Measurements from ENCODE around the gene CCDC184. TPM values are rescaled to one million over a fixed set of nuclear protein-coding genes. Genes with fewer than 3 reads are reported as not detected.
A peak's percentile ranks its signal among the peaks of the same experiment; 100 is the strongest.

Gene CCDC184
- polyA plus RNA-seq, 1 donor from 2014 or later, result 35.3 TPM

DNA sequence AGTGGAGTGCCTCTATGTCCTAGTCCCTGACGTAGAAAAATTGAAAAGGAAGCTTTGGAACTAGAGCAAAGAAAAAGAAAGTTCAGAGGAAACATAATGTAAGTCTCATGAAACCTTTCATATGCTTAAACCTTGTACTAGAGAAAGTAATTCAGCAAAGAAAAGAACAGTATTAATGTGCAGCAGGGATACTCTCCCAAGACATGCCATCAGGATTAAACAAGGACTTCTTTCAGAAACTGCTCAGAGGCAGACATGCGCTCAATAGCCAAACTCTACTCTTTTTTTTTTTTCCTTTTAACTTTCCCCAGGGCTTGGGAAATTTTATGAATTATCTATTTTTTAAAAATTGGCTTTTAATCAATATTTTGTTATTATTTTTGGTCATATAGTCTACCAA is 19.0 kb upstream of the CCDC184 start:
- H3K27ac ChIP-seq (ENCODE audit: low read length), result no peak overlapping the region
- no peaks in the 10 kb centered on the region for H3K9me2 ChIP-seq (ENCODE audit: insufficient read depth, low read length)
- H3K9me3 ChIP-seq (ENCODE audit: low read length), result no peaks in the 10 kb centered on the region
- H3K36me3 ChIP-seq (ENCODE audit: insufficient read depth, low read length), result no peaks in the 10 kb centered on the region
- H3F3A ChIP-seq (ENCODE audit: insufficient read depth, low read length, poor library complexity, severe bottlenecking), result no peaks in the 10 kb centered on the region
- no peak overlapping the region for H3K9ac ChIP-seq (ENCODE audit: low read length)
- TF ChIP-seq EZH2 (IDR thresholded peaks at IDR 0.05; ENCODE audit: borderline replicate concordance, insufficient read depth, low read length, poor library complexity, severe bottlenecking) (no peak), EP300 (conservative IDR thresholded peaks at IDR 0.05; ENCODE audit: poor library complexity, severe bottlenecking) (no peak), RAD21 (conservative IDR thresholded peaks at IDR 0.05) (no peak), POLR2AphosphoS5 (IDR thresholded peaks at IDR 0.05) (no peak), TAF1 (IDR thresholded peaks at IDR 0.05; ENCODE audit: low read depth) (no peak), MXI1 (conservative IDR thresholded peaks at IDR 0.05; ENCODE audit: poor library complexity, severe bottlenecking) (no peak), SMC3 (conservative IDR thresholded peaks at IDR 0.05; ENCODE audit: poor library complexity) (no peak)
- TF ChIP-seq, protein P1, sequence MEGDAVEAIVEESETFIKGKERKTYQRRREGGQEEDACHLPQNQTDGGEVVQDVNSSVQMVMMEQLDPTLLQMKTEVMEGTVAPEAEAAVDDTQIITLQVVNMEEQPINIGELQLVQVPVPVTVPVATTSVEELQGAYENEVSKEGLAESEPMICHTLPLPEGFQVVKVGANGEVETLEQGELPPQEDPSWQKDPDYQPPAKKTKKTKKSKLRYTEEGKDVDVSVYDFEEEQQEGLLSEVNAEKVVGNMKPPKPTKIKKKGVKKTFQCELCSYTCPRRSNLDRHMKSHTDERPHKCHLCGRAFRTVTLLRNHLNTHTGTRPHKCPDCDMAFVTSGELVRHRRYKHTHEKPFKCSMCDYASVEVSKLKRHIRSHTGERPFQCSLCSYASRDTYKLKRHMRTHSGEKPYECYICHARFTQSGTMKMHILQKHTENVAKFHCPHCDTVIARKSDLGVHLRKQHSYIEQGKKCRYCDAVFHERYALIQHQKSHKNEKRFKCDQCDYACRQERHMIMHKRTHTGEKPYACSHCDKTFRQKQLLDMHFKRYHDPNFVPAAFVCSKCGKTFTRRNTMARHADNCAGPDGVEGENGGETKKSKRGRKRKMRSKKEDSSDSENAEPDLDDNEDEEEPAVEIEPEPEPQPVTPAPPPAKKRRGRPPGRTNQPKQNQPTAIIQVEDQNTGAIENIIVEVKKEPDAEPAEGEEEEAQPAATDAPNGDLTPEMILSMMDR (IDR thresholded peaks at IDR 0.05; ENCODE audit: poor library complexity, severe bottlenecking), result no peak
- TF ChIP-seq, protein P2, sequence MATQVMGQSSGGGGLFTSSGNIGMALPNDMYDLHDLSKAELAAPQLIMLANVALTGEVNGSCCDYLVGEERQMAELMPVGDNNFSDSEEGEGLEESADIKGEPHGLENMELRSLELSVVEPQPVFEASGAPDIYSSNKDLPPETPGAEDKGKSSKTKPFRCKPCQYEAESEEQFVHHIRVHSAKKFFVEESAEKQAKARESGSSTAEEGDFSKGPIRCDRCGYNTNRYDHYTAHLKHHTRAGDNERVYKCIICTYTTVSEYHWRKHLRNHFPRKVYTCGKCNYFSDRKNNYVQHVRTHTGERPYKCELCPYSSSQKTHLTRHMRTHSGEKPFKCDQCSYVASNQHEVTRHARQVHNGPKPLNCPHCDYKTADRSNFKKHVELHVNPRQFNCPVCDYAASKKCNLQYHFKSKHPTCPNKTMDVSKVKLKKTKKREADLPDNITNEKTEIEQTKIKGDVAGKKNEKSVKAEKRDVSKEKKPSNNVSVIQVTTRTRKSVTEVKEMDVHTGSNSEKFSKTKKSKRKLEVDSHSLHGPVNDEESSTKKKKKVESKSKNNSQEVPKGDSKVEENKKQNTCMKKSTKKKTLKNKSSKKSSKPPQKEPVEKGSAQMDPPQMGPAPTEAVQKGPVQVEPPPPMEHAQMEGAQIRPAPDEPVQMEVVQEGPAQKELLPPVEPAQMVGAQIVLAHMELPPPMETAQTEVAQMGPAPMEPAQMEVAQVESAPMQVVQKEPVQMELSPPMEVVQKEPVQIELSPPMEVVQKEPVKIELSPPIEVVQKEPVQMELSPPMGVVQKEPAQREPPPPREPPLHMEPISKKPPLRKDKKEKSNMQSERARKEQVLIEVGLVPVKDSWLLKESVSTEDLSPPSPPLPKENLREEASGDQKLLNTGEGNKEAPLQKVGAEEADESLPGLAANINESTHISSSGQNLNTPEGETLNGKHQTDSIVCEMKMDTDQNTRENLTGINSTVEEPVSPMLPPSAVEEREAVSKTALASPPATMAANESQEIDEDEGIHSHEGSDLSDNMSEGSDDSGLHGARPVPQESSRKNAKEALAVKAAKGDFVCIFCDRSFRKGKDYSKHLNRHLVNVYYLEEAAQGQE (IDR thresholded peaks at IDR 0.05; ENCODE audit: borderline replicate concordance), result no peak
- no peak overlapping the region for H2AFZ ChIP-seq (ENCODE audit: low read depth, low read length)
- H3K27me3 ChIP-seq (ENCODE audit: insufficient read depth, low read depth, low read length), result no peaks in the 10 kb centered on the region
- no peaks in the 10 kb centered on the region for H3K79me2 ChIP-seq (replicated peaks; ENCODE audit: insufficient read depth, low read length)
- H3K4me3 ChIP-seq (ENCODE audit: low read length), result no peak overlapping the region
- H3K4me2 ChIP-seq (ENCODE audit: low read length), result no peak overlapping the region
- H4K20me1 ChIP-seq (ENCODE audit: insufficient read depth), result no peaks in the 10 kb centered on the region

DNA sequence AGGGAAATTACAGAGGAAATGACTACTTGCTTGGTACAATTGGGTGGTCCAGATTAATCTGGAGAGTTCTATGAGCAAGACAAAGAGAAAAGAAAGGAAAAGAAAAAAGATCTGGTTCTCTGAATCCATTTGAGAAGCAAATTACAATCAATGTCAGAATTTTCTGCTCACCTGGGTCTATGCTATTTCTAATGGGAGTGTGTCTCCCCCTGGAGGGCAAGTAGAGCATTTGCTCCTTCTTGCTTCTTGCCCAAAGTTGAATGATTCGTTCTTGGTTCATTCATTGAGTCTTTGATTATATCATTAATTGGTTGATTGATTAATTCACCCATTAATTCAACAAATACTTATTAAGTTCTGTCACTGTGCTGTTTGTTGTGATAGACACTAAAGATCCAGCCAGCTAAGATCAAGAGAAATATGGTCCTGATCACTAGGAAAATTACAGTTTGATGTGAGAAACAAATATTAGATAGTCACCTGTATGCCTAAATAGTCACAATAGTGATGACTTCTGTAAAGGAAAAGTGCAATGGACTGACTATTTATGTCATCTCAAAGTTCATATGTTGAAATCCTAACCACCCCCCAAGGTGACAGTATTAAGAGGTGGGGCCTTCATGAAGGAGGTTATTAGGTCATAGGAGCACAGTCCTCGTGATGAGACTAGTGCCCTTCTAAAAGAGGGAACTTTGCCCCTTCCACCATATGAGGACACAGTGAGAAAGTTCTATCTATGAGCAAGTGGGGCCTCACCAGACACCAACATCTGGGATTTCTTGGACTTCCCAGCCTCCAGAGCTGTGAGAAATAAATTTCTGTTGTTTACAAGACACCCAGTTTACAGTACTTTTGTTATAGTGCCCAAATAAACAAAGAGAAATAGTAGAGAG is 18.1 kb upstream of the CCDC184 start:
- Histone ChIP-seq H3K4me2 (ENCODE audit: low read length) (no peak overlapping the region), H3K9me3 (ENCODE audit: low read length) (no peaks in the 10 kb centered on the region), H3K27ac (ENCODE audit: low read length) (no peak overlapping the region), H2AFZ (ENCODE audit: low read depth, low read length) (no peak overlapping the region), H3F3A (ENCODE audit: insufficient read depth, low read length, poor library complexity, severe bottlenecking) (no peaks in the 10 kb centered on the region), H3K79me2 (replicated peaks; ENCODE audit: insufficient read depth, low read length) (no peaks in the 10 kb centered on the region), H3K9ac (ENCODE audit: low read length) (no peak overlapping the region), H4K20me1 (ENCODE audit: insufficient read depth) (no peaks in the 10 kb centered on the region), H3K27me3 (ENCODE audit: insufficient read depth, low read depth, low read length) (no peaks in the 10 kb centered on the region), H3K36me3 (ENCODE audit: insufficient read depth, low read length) (no peaks in the 10 kb centered on the region), H3K4me3 (ENCODE audit: low read length) (no peak overlapping the region), H3K9me2 (ENCODE audit: insufficient read depth, low read length) (no peaks in the 10 kb centered on the region)
- TF ChIP-seq SMC3 (conservative IDR thresholded peaks at IDR 0.05; ENCODE audit: poor library complexity) (peak; percentile 84), EZH2 (IDR thresholded peaks at IDR 0.05; ENCODE audit: borderline replicate concordance, insufficient read depth, low read length, poor library complexity, severe bottlenecking) (no peak), TAF1 (IDR thresholded peaks at IDR 0.05; ENCODE audit: low read depth) (no peak), EP300 (conservative IDR thresholded peaks at IDR 0.05; ENCODE audit: poor library complexity, severe bottlenecking) (no peak), MXI1 (conservative IDR thresholded peaks at IDR 0.05; ENCODE audit: poor library complexity, severe bottlenecking) (no peak), POLR2AphosphoS5 (IDR thresholded peaks at IDR 0.05) (no peak), RAD21 (conservative IDR thresholded peaks at IDR 0.05) (peak; percentile 82)
- TF ChIP-seq, protein P1 (IDR thresholded peaks at IDR 0.05; ENCODE audit: poor library complexity, severe bottlenecking), result peak; percentile 90
- TF ChIP-seq, protein P2 (IDR thresholded peaks at IDR 0.05; ENCODE audit: borderline replicate concordance), result no peak
